GM19463 (cell line): Measurements from ENCODE around the gene MRPL32.

Experiments
- ATAC-seq: cut with Tn5 transposase; IDR thresholded peaks from one replicate; pipeline ENCODE4 v1.9.1; 2021; ENCODE audit warnings: mild to moderate bottlenecking, moderate library complexity; ENCODE audit not compliant: unreplicated experiment

The MRPL32 gene

DNA sequence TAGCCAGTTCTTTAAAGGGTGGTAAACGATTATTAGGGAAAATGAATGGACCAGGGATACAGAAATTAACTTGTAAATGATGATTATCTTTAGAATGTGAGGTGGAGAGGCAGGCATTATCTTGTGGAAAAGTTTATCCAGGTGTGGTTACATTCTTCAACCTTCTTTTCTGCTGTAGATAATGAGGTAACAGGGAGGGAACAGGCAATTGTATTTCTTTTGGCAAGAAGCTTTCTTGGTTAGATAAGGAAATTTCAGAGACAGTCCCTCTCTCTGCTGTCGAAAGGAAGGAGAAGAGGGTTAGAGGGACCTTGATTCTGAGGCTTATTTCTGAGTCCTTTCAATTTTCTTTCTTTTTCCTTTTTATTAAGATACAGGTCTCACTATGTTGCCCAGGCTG, 32.1 kb downstream of the MRPL32 start:
- ATAC-seq, result no peak

DNA sequence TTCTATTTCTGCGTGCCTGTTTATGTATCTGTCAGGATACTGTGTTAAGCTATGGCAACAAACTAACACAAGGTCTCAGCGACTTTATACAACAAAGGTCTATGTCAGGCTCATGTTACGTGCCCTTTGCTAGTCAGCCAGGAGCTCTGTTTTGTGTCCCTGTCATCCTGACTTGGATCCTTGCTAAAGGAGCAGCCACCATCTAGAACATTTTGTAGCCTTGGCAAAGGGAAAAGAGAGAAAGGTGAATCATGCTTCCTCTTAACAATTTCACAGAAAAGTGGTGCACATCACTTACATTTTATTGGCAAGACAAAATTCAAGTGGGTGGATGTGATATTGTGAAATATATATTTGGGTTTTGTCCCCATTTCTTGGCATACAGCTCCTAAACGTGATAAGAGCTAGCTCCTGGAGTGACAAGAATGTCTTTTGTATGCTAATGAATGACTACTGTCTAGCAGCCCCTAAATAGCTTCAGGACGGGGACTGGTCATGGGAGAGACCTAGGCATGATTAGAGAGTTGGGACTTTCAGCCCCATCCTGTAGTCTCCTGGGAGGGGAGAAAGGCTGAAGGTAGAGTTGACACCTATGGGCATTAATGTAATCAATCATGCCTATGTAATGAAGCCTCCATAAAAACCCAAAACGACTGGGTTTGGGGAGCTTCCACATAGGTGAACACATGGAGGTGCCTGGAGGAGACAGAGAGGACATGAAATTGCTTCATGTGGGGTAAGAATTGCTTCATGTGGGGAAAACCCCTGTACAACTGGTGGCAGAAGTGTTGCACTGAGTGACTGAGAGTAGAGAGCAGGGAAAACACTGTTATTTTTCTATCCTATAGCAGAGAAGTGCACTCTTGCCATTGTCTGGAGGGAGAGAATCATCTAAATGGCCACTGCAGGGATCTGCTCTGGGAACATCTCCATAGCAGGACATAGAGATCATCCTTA, 33.0 kb downstream of the MRPL32 start:
- ATAC-seq, result no peak

DNA sequence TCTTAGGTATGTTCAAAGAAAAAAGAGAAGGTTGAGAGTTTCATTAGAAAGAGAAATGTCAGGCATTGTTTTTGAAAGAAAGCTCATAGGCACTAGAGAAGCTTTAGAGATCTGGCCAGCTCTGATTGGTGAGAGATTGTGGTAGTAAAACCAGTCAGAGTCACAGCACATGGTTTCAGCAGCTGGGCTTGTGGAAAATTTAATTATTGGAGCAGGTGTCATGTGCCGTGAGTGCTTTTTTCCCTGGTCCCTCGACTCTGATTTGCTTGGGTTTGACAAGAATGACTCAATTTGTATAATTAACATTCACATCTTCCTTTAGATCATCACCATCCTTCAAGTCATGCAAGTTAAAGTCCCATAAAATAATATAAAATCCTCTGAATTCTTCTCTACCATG, 35.2 kb downstream of the MRPL32 start:
- no peak for ATAC-seq

DNA sequence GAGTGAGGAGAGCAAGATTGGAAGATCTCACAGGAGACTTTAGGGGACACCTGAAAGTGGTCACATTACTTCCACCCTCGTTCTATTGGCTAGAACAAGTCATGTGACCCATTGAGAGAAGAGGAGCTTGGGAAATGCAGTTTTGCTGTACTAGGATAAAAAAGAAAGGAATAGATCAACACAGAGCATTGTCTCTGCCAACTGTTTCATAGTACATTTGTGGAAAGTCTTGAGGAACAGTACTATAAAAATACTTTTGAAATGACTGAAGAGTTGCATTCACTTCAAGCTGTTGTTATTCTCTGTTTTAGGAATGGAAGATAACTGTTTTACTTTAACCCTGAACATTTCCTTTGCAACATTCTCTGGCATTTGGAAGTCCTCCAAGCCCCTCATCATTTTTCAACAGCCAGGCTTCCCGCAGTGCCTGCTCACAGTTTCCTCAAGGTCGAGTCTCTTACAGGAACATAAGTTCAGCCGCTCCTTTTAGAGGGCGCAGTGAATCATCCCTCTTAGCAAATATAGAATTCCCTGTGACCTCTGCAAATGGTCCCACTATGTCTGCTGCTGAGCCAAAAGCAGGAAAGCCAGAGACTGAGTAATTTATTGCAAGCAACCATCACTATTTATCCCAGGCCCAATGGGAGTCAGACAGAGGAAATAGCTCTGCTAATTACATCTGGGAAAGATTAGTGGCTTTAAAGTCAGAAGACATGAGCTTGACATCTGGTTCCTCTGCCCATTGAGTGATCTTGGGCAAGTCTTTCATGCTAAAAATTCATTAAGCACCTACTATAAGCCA, 40.7 kb downstream of the MRPL32 start:
- no peak for ATAC-seq

DNA sequence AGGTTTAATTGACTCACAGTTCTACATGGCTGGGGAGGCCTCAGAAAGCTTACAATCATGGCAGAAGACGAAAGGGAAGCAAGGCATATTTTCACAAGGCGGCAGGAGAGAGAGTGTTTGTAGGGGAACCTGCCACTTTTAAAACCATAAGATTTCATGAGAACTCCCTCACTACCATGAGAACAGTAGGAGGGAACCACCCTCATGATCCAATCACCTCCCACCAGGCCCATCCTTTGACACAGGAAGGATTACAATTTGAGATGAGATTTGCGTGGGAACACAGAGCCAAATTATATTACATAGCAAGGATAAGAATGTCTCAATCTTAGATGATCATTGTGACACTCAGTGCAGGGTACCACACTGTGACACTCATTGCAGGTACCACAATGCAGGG, 44.2 kb downstream of the MRPL32 start:
- ATAC-seq, result no peak

DNA sequence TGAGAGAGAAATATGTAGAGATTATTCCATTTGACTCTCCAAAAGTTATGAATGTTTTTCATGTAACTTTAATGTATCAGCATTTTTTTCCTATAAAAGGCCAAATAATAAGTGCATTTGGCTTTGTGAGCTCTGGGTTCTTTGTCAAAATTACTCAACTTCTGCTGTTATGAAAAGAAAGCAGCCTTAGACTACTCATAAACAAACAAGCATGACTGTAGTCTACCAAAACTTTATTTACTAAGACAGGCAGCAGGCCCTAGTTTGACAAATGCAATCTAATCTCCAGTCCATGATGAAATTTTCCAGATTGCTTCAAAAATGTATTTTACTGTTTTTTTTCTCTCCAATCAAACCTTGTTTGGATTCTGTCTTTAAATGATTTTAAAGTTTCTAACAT, 46.3 kb downstream of the MRPL32 start:
- no peak for ATAC-seq

DNA sequence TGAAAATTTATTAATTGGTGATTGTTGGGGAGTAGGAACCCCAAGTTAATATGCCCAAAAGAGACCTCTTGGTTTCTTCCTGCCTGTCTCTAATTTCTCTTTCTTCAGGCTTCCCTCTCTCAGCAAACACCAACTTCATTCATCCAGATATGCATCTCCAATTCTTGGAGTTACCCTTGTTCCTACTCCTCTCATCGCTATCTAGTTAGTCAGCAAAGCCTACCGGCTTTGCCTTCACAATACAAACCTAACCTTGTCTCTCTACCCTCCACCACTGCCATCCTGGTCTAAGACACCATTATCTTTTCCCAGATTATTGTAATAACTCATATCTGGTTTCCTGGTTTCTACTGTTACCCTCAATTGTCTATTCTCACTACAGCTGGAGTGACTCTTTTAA, 47.9 kb downstream of the MRPL32 start:
- no peak for ATAC-seq

DNA sequence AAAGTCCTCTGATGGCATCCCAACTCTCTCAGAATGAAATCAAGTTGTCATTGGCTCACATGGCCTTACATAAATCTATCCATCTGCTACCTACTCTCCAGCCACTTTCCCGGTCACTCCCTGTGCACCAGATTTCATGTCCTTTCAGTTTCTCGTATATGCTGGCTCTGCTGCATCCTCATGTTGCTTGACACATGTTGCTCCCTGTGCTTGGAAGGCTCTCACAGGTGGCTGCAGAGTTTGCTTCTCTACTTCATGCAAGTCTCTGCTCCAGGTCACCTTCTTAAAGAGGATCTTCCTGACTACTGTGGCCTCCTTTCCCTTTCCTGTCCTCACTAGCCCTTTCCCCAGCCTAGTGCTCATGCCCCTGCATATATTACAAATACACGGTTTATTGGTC, 48.3 kb downstream of the MRPL32 start:
- no peak for ATAC-seq

DNA sequence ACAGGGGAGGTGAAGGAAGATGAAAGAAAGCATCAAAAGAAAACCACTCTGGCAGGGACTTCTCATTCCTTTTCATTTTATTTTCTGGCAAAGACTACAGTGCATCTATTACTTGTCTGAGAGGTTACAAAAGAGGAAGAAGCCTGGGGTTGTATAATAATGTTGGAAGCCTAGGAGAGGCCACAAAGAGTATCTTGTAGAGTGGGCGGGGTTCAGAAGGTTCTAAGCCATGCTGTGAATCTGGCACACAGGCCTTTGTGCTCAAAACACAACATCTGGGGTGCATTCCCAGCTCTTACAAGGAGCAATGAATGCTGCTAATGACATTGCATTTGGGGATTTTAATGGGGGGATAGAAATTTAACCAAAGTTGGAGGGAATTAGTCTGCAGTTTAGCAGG, 49.4 kb downstream of the MRPL32 start:
- ATAC-seq, result no peak

DNA sequence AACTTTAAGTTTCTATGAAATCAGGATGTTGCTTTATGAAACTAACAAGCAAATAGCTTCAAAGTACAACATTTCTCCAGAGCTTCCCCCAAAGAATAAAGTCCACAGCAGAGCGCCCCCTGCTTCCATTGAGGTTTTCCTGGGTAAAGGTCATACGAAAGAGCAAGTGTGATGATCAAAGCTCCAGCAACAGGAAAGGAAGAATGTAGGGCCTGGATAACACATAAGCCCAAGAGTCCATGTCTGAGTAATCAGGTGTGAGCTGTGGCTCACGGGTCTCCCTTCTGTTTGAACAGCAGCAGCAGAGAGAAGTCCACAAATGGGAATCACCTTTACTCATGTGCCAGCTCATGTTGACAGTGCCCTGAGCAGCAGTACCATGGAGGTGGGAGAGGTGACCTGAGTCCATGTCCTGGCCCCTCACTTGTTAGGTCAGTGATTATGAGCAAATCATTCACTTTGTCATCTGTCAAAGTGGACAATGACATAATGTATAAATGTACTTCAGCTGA, 50.5 kb downstream of the MRPL32 start:
- ATAC-seq, result no peak

DNA sequence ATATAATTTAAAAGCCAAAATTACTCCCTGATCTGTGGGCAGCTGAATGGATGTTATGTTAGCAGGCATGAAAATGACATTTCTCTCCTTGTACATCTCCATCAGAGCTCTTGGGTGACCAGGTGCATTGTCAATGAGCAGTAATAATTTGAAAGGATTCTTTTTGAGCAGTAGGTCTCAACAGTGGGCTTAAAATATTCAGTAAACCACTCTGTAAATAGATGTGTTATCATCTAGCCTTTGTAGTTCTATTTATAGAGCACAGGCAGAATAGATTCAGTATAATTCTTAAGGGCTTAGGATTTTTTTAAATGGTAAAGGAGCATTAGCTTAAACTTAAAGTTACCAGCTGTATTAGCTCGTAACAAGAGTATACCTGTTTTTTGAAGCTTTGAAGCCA, 52.0 kb downstream of the MRPL32 start:
- no peak for ATAC-seq

DNA sequence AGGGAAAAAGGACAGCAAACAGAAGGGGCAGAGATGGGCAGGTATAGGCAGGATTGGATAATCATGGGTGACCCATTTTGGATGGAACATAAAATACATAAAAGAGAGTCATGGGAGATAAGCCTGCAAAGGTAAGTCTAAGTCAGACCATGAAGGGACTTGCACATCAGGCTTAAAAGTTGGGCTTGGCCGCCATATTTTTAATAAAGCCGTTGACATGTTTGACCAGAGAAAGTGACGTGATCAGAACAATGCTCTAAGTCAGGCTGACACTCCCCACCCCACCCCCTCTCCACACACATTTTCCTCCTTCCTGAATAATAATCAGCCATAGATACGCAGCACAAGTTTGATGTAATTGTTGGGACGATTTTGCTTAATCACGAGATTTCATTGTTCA, 54.0 kb downstream of the MRPL32 start:
- ATAC-seq, result no peak

DNA sequence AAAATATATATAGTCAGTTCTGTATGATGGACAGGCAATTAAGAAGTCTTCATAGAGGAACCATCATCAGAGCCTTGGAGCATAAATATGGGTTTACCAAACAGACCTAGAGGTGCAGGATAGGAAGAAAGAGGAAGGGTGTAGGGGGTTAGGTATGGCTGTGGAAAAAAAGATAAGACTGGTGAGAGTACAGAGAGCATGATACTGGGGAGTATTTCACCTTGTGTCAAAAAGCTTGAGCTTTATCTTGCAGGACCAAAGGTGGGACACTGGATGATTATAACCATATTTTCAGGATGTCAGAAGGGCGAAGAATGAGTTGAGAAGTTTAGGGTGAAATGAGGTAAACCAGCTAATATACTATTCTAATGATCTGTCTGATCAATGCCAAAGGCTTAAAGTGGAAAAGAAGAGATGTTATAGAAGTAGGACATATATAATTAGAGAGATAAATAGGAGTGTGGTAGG, 54.6 kb downstream of the MRPL32 start:
- ATAC-seq, result no peak
